Testis (tissue), 2 donors: ENCODE measurements around the gene PTPRU.

Source experiments
- CTCF ChIP-seq, 3 experiments: fragments of 450-650 bp in 2 of 3; fragments of 200-600 bp in 1 of 3; sonication (generic) in 1 of 3; IDR thresholded peaks; one replicate each; pipeline ENCODE4 v1.5.1; 2016 to 2019; ENCODE audit warnings: antibody characterized with exemption in 3 of 3, mild to moderate bottlenecking in 2 of 3, moderate library complexity in 1 of 3
- POLR2A ChIP-seq: fragments of 450-650 bp; IDR thresholded peaks from one replicate; pipeline ENCODE4 v1.6.1; 2017; ENCODE audit warnings: antibody characterized with exemption, mild to moderate bottlenecking, moderate library complexity

- TF ChIP-seq CTCF (IDR thresholded peaks at IDR 0.05) (no peak), POLR2A (no peak)
Measured at GRCh38 chr1:29327223-29327935, 91.1 kb downstream of the PTPRU start.
